ENCODE results near the gene KRT15.

GRCh38 chr17:41516830-41517283 is 1.8 kb downstream of the KRT15 start:
- no peak for TF ChIP-seq POLR2A (IDR thresholded peaks at IDR 0.05)
- no peak for TF ChIP-seq CTCF (IDR thresholded peaks at IDR 0.05)
- no peak for TF ChIP-seq POLR2AphosphoS5 (IDR thresholded peaks at IDR 0.05)
